NCI-H748 treated with DMSO at 0.1 percent for 48 hours (cell line): ENCODE measurements around the gene MAD1L1.

Source experiments
- DNase-seq: peaks from one replicate; lab custom pipeline; 2025; lab: John Stamatoyannopoulos, UW

The MAD1L1 gene

GRCh38 chr7:1897076-1897860 is 335.5 kb downstream of the MAD1L1 start:
- DNase-seq: no peak

GRCh38 chr7:1895664-1896515 is 336.9 kb downstream of the MAD1L1 start:
- no peak for DNase-seq

DNA sequence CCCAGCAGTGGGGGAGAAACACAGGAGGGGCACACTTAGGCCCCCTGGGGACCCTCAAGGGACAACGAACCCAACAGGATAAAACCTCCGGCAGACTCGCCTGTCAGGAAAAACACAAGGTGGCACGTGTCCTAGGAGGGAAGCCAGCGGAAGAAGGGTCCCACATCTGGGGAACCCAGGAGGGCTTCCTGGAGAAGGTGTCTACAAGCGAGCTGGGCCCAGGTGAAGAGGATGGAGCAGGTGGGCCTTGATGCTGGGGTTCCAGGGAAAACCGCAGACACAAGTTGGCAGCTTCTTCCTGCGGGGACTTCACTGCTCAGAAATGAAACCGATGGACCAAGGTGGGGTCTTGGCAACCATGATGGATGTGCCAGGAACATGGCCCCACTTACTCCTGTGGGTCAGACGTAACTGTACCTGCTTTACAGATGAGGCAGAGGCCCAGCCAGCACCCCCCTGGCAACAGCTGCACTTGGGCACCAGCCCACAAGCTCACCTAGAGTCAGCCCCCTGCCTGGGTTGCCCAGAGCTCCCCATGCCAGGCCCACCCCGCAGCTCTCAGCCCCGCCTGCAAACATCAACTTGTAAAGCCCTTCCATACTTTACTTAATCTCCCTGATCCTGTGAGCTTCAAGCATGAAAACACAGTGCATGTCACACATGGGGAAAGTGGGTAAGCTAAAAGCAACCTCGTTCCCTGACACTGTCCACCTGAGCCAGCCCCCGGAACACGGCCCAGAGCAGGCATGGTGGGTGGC is 337.7 kb downstream of the MAD1L1 start:
- DNase-seq: no peak

GRCh38 chr7:1894313-1894900 is 338.3 kb downstream of the MAD1L1 start:
- no peak for DNase-seq

DNA sequence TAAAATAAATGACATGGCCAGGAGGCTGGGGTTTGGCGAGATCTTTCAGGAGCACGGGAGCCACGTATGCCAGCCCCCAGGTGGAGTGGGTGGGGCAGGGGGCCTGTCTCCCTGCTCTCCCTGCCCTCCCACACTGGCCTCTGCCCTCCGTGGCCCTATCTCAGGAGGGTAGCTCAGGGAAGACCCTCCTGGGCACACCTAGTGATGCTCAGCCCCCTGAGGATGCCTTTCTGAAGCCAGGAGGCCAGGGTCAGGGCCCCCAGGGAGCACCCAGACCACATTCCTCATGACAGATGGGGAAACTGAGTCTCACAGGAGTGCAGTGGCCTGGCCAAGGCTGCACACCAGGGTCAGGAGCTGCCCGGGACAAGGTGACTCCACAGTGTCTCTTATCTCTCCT is 339.3 kb downstream of the MAD1L1 start:
- no peak for DNase-seq

GRCh38 chr7:1893036-1893435 is 339.7 kb downstream of the MAD1L1 start:
- DNase-seq: no peak

GRCh38 chr7:1892011-1892965 is 340.5 kb downstream of the MAD1L1 start:
- DNase-seq: no peak

GRCh38 chr7:1890289-1891235 is 342.2 kb downstream of the MAD1L1 start:
- no peak for DNase-seq

GRCh38 chr7:1889556-1890181 is 343.1 kb downstream of the MAD1L1 start:
- no peak for DNase-seq

DNA sequence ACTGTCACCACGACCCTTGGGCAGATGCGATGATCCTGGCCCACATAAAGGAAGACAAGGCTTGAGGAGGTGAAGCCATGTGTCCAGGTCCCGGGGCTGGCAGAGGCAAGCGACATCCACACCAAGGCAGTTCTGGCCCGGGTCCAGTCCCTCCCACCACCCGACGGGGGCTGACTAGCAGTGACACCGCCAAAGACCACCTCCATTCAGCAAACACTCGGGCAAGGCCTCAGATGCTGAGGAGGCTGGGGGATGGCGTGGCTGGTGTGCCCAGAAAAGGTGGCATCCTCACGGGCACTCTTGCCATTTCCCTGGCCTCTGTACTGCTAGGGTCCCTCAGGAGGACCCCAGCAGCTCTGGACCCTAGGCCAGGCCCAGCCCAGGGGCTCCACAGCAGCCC is 343.7 kb downstream of the MAD1L1 start:
- DNase-seq: no peak

DNA sequence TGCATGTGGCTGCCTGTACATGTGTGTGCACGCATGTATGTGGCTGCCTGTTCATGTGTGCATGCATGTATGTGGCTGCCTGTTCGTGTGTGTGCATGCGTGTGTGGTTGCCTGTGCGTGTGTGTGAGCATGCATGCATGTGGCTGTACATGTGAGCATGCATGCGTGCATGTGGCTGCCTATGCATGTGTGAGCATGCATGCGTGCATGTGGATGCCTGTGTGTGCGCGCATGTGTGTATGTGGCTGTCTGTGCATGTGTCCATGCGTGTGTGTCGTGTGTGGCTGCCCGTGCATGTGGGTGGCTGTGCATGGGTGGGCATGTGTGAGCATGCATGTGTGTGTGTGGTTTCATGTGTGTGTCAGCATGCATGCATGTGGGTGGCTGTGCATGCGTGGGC is 344.3 kb downstream of the MAD1L1 start:
- no peak for DNase-seq

GRCh38 chr7:1887251-1887650 is 345.5 kb downstream of the MAD1L1 start:
- DNase-seq: no peak

GRCh38 chr7:1886361-1887064 is 346.2 kb downstream of the MAD1L1 start:
- no peak for DNase-seq

DNA sequence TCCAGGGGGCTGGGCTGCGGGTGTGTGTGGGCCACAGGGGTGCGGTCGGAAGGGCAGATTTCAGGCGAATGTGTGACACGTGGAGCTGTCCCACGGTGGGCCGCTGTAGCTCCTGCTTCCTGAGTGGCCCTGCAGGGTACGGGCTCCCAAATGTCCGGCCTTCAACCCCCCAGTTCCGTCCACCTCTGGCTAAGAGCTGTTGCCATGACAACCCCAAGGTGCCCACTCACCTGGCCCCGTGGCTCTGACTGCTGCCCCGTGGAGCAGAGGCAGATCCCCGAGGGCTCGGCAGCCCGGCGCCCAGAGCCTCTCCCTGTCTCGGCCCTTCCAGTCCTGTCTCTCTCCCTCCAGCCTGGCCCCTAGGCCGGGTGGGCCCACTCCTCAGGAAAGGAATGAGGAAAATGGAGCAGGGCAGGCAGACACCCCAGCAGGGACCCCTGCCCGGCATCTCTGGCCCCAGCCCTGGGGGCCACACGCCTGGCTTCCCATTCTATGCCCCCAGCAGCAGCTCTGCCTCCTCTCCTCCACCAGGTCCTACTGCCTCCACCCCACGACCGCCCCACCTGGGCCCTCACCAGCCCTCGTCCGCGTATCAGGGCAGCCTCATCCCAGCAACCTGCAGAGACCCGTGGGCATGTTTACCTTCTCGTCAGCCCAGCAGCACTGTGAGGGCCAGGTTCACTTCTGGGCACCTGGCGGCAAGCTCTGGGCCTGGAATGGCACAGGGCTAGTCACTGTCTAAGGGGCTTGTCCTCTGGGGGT is 347.1 kb downstream of the MAD1L1 start:
- no peak for DNase-seq

DNA sequence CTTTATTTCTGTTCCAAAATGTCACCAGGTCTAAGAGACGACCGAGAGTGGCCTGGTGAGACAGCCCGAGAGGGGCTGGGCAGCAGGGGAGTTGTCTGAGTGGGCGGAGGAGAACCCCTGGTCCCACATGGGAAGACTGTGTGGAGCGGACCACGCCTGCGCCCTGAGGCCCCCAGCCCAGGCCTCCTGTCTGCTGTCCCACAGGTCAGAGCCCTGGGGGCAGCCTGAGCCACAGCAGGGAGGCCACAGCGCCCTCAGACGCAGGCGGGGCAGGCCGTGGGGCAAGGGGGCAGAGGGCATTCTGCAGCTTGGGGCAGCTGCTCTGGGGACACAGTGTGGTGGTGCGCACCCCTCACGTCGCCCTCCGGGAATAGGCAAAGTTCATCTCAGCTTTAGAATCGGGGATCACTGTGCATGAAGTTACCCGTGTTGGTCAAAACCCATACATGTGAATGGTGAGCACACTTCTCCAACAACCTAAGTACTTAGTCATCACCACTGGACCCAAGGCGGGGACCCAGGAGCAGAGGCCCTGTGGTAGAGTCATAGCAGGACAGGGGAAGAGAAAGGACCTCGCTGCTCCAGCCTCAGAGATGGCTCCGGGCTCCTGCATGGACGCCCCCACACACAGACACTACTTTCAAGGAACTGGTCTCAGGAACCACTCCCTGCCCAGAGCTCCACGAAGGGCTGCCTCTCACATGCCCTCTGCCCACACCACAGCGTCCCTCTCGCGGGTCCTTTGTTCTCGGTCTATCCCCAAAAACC is 348.0 kb downstream of the MAD1L1 start:
- DNase-seq: no peak

- no peak for DNase-seq
These were observed 348.7 kb downstream of the MAD1L1 start for GRCh38 chr7:1883834-1884582.
